ENCODE measurements around the gene MTFR1L. TPM values are rescaled to one million over a fixed set of nuclear protein-coding genes. Genes with fewer than 3 reads are reported as not detected.

The MTFR1L gene
- total and polyA plus RNA-seq, 9 of the 15 experiments (the other 6 are each of a cell fraction or from before 2014, with no cell fraction given), result 41.4 to 98.5 (median 53.7) TPM

DNA sequence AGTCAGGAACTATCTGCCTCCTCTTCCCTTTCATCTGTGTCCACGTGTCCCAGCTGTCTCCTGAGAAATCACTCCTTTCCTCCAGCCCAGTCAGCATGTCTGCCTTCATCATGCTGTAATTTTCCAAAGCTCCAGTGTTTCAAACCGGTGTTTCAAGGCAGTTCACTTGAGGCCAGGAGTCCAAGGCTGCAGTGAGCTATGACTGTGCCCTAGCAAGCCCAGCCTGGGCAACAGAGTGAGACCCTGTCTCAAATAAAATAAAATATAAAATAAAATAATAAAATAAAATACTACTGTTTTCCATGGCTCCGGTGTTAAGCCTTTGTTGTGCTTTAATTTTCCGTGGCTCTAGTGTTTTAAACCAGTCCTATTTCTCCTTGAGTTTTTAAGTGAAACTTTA lies 27.6 kb upstream of the MTFR1L start:
- in situ Hi-C loops (cut with MboI), result loop anchor here (5.0 kb wide), 1 partner anchor 50 kb away; no protein-coding TSS in a partner anchor
- FAIRE-seq (no peak), DNase-seq (ENCODE audit: extremely low read depth in 1 of 4, low spot score in 3 of 4) (no peak), ATAC-seq (no peak)
- POLR2A ChIA-PET, result interaction anchor here (0.7 to 1.9 kb wide), 4 partner anchors 10 to 65 kb away, joined by 3 to 6 read pairs (median 4); no protein-coding TSS in a partner anchor
- no peak overlapping the region for H3K4me3 ChIP-seq
- H4K20me1 ChIP-seq (replicated peaks; ENCODE audit: control insufficient read depth, insufficient read depth, low read length), result no peaks in the 10 kb centered on the region
- no peaks in the 10 kb centered on the region for H3K9me3 ChIP-seq (replicated peaks; ENCODE audit: control insufficient read depth, insufficient read depth, low read depth, low read length)
- no peaks in the 10 kb centered on the region for H3K36me3 ChIP-seq (ENCODE audit: control insufficient read depth, insufficient read depth, low read length)
- WGBS (ENCODE audit: insufficient coverage, low coverage, missing lambda C conversion rate), result 23% methylated on average over 4 of the region's 4 CpGs
- no peak overlapping the region; a peak in 1 of 4 replicates for H3K9ac ChIP-seq (ENCODE audit: insufficient read depth in 1 of 2, low read depth in 2 of 2, low read length in 2 of 2)
- no peaks in the 10 kb centered on the region; a peak in 1 of 5 replicates for H3K4me1 ChIP-seq (replicated peaks in 1 of 2; ENCODE audit: control insufficient read depth in 2 of 2, insufficient read depth in 2 of 2, low read length in 2 of 2)
- peaks cover 40 to 74% of the 10 kb centered on the region in 2 experiments for H3K27me3 ChIP-seq (ENCODE audit: control insufficient read depth in 2 of 2, insufficient read depth in 2 of 2, low read length in 2 of 2)
- no peak overlapping the region for H3K4me2 ChIP-seq (ENCODE audit: insufficient read depth, low read length)
- no TSS peak for BruUV-seq (replicated peaks)
- no peaks in the 10 kb centered on the region for H3K9me1 ChIP-seq (ENCODE audit: control insufficient read depth, insufficient read depth, low read length)
- intact Hi-C loops (cut with micrococcal nuclease), result loop anchor here (10.0 kb wide), 1 partner anchor 47 kb away; no protein-coding TSS in a partner anchor
- TF ChIP-seq MEF2D (tag; conservative IDR thresholded peaks at IDR 0.05; ENCODE audit: low read depth) (no peak), GATAD2B (IDR thresholded peaks at IDR 0.05; ENCODE audit: borderline replicate concordance) (no peak), STAT5B (CRISPR knock-in tag; IDR thresholded peaks at IDR 0.05) (no peak)
- TF ChIP-seq, protein P1, sequence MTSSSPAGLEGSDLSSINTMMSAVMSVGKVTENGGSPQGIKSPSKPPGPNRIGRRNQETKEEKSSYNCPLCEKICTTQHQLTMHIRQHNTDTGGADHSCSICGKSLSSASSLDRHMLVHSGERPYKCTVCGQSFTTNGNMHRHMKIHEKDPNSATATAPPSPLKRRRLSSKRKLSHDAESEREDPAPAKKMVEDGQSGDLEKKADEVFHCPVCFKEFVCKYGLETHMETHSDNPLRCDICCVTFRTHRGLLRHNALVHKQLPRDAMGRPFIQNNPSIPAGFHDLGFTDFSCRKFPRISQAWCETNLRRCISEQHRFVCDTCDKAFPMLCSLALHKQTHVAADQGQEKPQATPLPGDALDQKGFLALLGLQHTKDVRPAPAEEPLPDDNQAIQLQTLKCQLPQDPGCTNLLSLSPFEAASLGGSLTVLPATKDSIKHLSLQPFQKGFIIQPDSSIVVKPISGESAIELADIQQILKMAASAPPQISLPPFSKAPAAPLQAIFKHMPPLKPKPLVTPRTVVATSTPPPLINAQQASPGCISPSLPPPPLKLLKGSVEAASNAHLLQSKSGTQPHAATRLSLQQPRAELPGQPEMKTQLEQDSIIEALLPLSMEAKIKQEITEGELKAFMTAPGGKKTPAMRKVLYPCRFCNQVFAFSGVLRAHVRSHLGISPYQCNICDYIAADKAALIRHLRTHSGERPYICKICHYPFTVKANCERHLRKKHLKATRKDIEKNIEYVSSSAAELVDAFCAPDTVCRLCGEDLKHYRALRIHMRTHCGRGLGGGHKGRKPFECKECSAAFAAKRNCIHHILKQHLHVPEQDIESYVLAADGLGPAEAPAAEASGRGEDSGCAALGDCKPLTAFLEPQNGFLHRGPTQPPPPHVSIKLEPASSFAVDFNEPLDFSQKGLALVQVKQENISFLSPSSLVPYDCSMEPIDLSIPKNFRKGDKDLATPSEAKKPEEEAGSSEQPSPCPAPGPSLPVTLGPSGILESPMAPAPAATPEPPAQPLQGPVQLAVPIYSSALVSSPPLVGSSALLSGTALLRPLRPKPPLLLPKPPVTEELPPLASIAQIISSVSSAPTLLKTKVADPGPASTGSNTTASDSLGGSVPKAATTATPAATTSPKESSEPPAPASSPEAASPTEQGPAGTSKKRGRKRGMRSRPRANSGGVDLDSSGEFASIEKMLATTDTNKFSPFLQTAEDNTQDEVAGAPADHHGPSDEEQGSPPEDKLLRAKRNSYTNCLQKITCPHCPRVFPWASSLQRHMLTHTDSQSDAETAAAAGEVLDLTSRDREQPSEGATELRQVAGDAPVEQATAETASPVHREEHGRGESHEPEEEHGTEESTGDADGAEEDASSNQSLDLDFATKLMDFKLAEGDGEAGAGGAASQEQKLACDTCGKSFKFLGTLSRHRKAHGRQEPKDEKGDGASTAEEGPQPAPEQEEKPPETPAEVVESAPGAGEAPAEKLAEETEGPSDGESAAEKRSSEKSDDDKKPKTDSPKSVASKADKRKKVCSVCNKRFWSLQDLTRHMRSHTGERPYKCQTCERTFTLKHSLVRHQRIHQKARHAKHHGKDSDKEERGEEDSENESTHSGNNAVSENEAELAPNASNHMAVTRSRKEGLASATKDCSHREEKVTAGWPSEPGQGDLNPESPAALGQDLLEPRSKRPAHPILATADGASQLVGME (CRISPR knock-in tag; IDR thresholded peaks at IDR 0.05), result no peak
- TF ChIP-seq, protein P2, sequence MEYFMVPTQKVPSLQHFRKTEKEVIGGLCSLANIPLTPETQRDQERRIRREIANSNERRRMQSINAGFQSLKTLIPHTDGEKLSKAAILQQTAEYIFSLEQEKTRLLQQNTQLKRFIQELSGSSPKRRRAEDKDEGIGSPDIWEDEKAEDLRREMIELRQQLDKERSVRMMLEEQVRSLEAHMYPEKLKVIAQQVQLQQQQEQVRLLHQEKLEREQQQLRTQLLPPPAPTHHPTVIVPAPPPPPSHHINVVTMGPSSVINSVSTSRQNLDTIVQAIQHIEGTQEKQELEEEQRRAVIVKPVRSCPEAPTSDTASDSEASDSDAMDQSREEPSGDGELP (CRISPR knock-in tag; IDR thresholded peaks at IDR 0.05; ENCODE audit: borderline replicate concordance), result no peak
- TF ChIP-seq, protein P3, sequence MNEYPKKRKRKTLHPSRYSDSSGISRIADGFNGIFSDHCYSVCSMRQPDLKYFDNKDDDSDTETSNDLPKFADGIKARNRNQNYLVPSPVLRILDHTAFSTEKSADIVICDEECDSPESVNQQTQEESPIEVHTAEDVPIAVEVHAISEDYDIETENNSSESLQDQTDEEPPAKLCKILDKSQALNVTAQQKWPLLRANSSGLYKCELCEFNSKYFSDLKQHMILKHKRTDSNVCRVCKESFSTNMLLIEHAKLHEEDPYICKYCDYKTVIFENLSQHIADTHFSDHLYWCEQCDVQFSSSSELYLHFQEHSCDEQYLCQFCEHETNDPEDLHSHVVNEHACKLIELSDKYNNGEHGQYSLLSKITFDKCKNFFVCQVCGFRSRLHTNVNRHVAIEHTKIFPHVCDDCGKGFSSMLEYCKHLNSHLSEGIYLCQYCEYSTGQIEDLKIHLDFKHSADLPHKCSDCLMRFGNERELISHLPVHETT (CRISPR knock-in tag; conservative IDR thresholded peaks at IDR 0.05 in 1 of 2, IDR thresholded peaks at IDR 0.05 in 1 of 2), result no peak
- CTCF ChIA-PET (ENCODE audit: low intra/inter-chr PET ratio), result interaction anchor here (0.6 kb wide), 1 partner anchor 199 kb away, joined by 3 read pairs; no protein-coding TSS in a partner anchor
- no peaks in the 10 kb centered on the region for H3K79me2 ChIP-seq (ENCODE audit: control insufficient read depth, insufficient read depth, low read length)
- no peak overlapping the region for H2AFZ ChIP-seq (ENCODE audit: low read depth, low read length)
- no peak overlapping the region for H3K27ac ChIP-seq (ENCODE audit: extremely low read depth, low read depth, low read length)
